ENCODE data around the gene PLPP2. TPM values are rescaled to one million over a fixed set of nuclear protein-coding genes. Genes with fewer than 3 reads are reported as not detected.

The PLPP2 gene
- total and polyA plus RNA-seq, 2 of the 4 experiments (the other 2 are of a cell fraction): 2.3 to 4.2 TPM

GRCh38 chr19:340620-341385 is 49.6 kb upstream of the PLPP2 start:
- BruUV-seq (replicated peaks): no TSS peak
- Histone ChIP-seq H3K9ac (ENCODE audit: low read depth, low read length) (no peak overlapping the region), H2BK5ac (ENCODE audit: low read depth, low read length, poor library complexity, severe bottlenecking) (no peak overlapping the region), H2BK20ac (ENCODE audit: low read depth, low read length) (no peak overlapping the region), H3K36me3 (ENCODE audit: control insufficient read depth, insufficient read depth, low read length) (peaks cover 8% of the 10 kb centered on the region), H2BK15ac (ENCODE audit: low read depth, low read length) (no peak overlapping the region), H4K91ac (ENCODE audit: insufficient read depth, low read depth, low read length) (no peak overlapping the region), H2AFZ (replicated peaks; ENCODE audit: low read length, poor library complexity) (no peak overlapping the region), H3K4me1 (ENCODE audit: control insufficient read depth, insufficient read depth, low read length) (peaks cover 18% of the 10 kb centered on the region), H2AK9ac (replicated peaks; ENCODE audit: low read depth, low read length, poor library complexity) (no peak overlapping the region), H3K27me3 (ENCODE audit: control insufficient read depth, insufficient read depth, low read length) (no peaks in the 10 kb centered on the region), H3K79me1 (ENCODE audit: low read depth in 1 of 2, low read length in 2 of 2) (peaks cover 23 to 67% of the 10 kb centered on the region in 2 experiments), H3K9me1 (ENCODE audit: insufficient read depth, low read length) (peaks cover 22% of the 10 kb centered on the region), H3K23ac (ENCODE audit: low read depth, low read length) (no peak overlapping the region), H3K18ac (ENCODE audit: low read depth, low read length) (no peak overlapping the region), H3K4ac (ENCODE audit: low read depth, low read length) (no peak overlapping the region), H3K56ac (ENCODE audit: extremely low read depth, insufficient read depth, low read length) (no peak overlapping the region), H3K9me3 (ENCODE audit: control insufficient read depth, insufficient read depth, low read length) (no peaks in the 10 kb centered on the region; the same call in 1 of the 2 replicates), H4K5ac (ENCODE audit: low read depth, low read length) (no peak overlapping the region), H3K4me3 (ENCODE audit: insufficient read depth, low read depth, low read length) (no peak overlapping the region), H4K8ac (ENCODE audit: low read depth in 2 of 2, low read length in 2 of 2) (no peak overlapping the region), H2BK120ac (ENCODE audit: low read depth, low read length) (no peak overlapping the region), H3K27ac (ENCODE audit: insufficient read depth, low read length) (no peak overlapping the region), H3K14ac (replicated peaks; ENCODE audit: low read depth, low read length) (no peak overlapping the region), H2AK5ac (ENCODE audit: low read depth, low read length) (no peak overlapping the region), H3K4me2 (ENCODE audit: low read depth, low read length) (no peak overlapping the region), H4K20me1 (ENCODE audit: insufficient read depth, low read length) (peaks cover 70% of the 10 kb centered on the region)
- in situ Hi-C loops (cut with MboI; ENCODE audit: low sequenced_read_pairs) (no loop called here), intact Hi-C loops (cut with micrococcal nuclease) (loop anchor here (10.0 kb wide), 1 partner anchor 144 kb away; no protein-coding TSS in a partner anchor), dilution Hi-C loops (cut with HindIII; ENCODE audit: low sequenced_read_pairs, unreplicated experiment) (no loop called here)
- 83% methylated on average over 9 of the region's 15 CpGs; no CpG with 5 or more reads in 1 of the 2 experiments for WGBS, 2 experiments (ENCODE audit: extremely low coverage in 2 of 2, insufficient read length in 1 of 2)
- no peak for ATAC-seq (ENCODE audit: low read depth)
- ChIA-PET CTCF (no interaction called here), POLR2A (ENCODE audit: unreplicated experiment) (no interaction called here)
- DNase-seq: no peak
- TF ChIP-seq RFX5 (IDR thresholded peaks at IDR 0.05; ENCODE audit: low read depth, low read length): no peak
- TF ChIP-seq ELK1 (IDR thresholded peaks at IDR 0.05; ENCODE audit: borderline replicate concordance, low read depth, low read length): no peak
- no peak for TF ChIP-seq BHLHE40 (IDR thresholded peaks at IDR 0.05; ENCODE audit: low read depth, low read length)
- TF ChIP-seq RCOR1 (IDR thresholded peaks at IDR 0.05; ENCODE audit: insufficient replicate concordance, low read length): no peak

Data from IMR-90 (cell line).